SJSA1 (cell line): Measurements from ENCODE around the gene KRTAP5-8. TPM values are rescaled to one million over a fixed set of nuclear protein-coding genes. Genes with fewer than 3 reads are reported as not detected.
"Not testable (repeated sequence)": the region's sequence is repeated elsewhere in the genome, so short reads cannot be mapped to it uniquely, and the experiment has no call there.

Source experiments
- DNase-seq, 2 experiments: peaks; one replicate each; pipeline ENCODE4 v3.0.0-alpha.2; 2015 to 2020; ENCODE audit warnings: low spot score in 2 of 2, low read depth in 1 of 2
- H3K27ac ChIP-seq: fragments of 250-450 bp; sonication (Bioruptor Pico); 2 replicates; pipeline ENCODE4 v1.5.1; 2020; ENCODE audit warnings: mild to moderate bottlenecking, moderate library complexity
- H3K27me3 ChIP-seq: fragments of 250-450 bp; sonication (Bioruptor Pico); replicated peaks from 2 replicates; pipeline ENCODE4 v1.5.1; 2020; ENCODE audit warnings: mild to moderate bottlenecking, moderate library complexity
- H3K36me3 ChIP-seq: fragments of 250-450 bp; sonication (Bioruptor Pico); 2 replicates; pipeline ENCODE4 v1.5.1; 2020; ENCODE audit warnings: mild to moderate bottlenecking
- H3K4me1 ChIP-seq: fragments of 250-450 bp; sonication (Bioruptor Pico); replicated peaks from 2 replicates; pipeline ENCODE4 v1.6.1; 2021; ENCODE audit warnings: mild to moderate bottlenecking
- H3K4me3 ChIP-seq: fragments of 250-450 bp; sonication (Bioruptor Pico); 2 replicates; pipeline ENCODE4 v1.5.1; 2020; ENCODE audit warnings: mild to moderate bottlenecking
- H3K9me3 ChIP-seq: fragments of 250-450 bp; sonication (Bioruptor Pico); replicated peaks from 2 replicates; pipeline ENCODE4 v1.5.1; 2020; ENCODE audit warnings: mild to moderate bottlenecking
- total RNA-seq: library from RNA; depleted of rRNA; stranded (reverse); fragments of >200 nt; shearing (Covaris generic); gene quantifications from 2 replicates; pipeline ENCODE4 v1.2.3, GENCODE V29; 2014

Gene KRTAP5-8
- total RNA-seq, 1 experiment from 2014 or later: not detected

DNA sequence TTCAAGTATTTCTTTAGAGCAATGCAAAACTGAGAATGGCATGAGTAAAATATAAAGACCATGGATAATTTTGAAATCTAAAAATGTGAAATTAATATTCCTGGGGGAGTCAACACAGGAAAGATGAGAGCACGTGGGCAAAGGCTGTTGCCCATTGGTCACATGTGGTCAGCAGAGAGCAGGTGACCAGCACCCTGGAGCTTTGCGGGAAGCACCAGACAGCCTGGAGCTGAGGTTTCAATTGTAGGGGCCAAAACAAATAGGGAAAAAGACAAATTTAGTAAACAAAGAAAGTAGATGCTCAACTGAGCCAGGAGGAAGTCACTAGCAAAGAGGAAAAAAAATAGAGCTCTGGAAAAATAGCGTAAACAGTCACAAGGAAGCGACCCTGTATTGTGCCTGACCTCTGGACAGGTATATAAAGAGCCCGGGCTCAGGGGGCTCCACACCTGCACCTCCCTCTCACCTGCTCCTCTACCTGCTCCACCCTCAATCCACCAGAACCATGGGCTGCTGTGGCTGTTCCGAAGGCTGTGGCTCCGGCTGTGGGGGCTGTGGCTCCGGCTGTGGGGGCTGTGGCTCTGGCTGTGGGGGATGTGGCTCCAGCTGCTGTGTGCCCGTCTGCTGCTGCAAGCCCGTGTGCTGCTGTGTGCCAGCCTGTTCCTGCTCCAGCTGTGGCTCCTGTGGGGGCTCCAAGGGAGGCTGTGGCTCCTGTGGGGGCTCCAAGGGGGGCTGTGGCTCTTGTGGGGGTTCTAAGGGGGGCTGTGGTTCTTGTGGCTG is 10.8 kb upstream of the KRTAP5-8 start, which contains the start of gene KRTAP5-7:
KRTAP5-7 (plus strand) TSS at position 472 of the 780 bp plus-strand sequence; CDS start at position 506, 34 bp downstream.
- not testable (repeated sequence) for H3K36me3 ChIP-seq, H3K4me1 ChIP-seq, H3K27ac ChIP-seq, H3K27me3 ChIP-seq, H3K4me3 ChIP-seq, DNase-seq, H3K9me3 ChIP-seq

- Histone ChIP-seq H3K27me3 (no peaks in the 10 kb centered on the region), H3K36me3 (no peaks in the 10 kb centered on the region), H3K4me1 (no peaks in the 10 kb centered on the region), H3K27ac (no peak overlapping the region), H3K4me3 (no peak overlapping the region), H3K9me3 (no peaks in the 10 kb centered on the region)
- DNase-seq: no peak
Observed at GRCh38 chr11:71527576-71528210, 10.1 kb upstream of the KRTAP5-8 start.

GRCh38 chr11:71530602-71531001 is 7.2 kb upstream of the KRTAP5-8 start:
- no peak overlapping the region for H3K27ac ChIP-seq
- H3K36me3 ChIP-seq: no peaks in the 10 kb centered on the region
- DNase-seq: no peak
- no peaks in the 10 kb centered on the region for H3K9me3 ChIP-seq
- H3K4me3 ChIP-seq: no peak overlapping the region
- no peaks in the 10 kb centered on the region for H3K27me3 ChIP-seq
- H3K4me1 ChIP-seq: no peaks in the 10 kb centered on the region

DNA sequence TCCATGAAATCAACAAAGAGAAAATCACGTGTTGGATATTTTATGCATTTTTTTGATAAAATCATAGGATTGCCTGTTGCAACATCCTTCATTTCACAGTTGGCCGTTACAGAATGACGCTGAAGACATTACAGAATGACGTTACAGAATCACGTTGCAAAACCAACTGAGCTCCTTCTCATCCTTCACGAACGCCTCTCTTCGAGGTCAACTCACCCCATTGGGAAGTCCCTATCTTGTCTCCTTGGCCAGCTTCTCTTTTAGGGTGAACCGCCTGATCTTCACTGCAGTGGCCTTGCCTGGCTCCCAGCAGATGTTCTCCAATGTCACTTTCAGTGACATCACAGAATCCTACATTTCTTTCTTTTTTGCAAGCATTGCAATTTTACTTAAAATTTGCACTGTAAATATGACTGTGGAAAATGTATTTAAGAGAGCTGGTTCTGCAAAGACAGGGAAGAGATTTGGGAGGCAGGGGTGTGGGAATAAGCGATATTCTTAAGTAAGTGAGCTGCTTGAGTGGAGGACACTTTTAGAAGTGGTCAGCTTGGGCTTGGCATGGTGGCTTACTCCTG is 5.7 kb upstream of the KRTAP5-8 start:
- no peak overlapping the region for H3K4me3 ChIP-seq
- H3K27me3 ChIP-seq: no peaks in the 10 kb centered on the region
- H3K4me1 ChIP-seq: no peaks in the 10 kb centered on the region
- H3K27ac ChIP-seq: no peak overlapping the region
- DNase-seq: no peak
- no peaks in the 10 kb centered on the region for H3K36me3 ChIP-seq
- H3K9me3 ChIP-seq: no peaks in the 10 kb centered on the region

DNA sequence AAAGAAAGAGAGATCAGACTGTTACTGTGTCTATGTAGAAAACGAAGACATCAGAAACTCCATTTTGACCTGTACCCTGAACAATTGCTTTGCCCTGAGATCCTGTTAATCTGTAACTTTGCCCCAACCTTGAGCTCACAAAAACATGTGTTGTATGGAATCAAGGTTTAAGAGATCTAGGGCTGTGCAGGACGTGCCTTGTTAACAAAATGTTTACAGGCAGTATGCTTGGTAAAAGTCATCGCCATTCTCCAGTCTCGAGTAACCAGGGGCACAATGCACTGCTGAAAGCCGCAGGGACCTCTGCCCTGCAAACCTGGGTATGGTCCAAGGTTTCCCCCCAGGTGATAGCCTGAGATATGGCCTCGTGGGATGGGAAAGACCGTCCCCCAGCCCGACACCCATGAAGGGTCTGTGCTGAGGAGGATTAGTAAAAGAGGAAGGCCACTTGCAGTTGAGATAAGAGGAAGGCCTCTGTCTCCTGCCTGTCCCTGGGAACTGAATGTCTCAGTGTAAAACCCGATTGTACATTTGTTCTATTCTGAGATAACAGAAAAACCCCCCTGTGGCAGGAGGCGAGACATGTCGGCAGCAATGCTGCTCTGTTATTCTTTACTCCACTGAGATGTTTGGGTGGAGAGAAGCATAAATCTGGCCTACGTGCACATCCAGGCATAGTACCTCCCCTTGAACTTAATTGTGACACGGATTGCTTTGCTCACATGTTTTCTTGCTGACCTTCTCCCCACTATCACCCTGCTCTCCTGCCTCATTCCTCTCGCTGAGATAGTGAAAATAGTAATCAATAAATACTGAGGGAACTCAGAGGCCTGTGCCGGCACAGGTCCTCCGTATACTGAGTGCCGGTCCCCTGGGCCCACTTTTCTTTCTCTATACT is 2.9 kb upstream of the KRTAP5-8 start:
- not testable (repeated sequence) for H3K27me3 ChIP-seq, H3K27ac ChIP-seq, H3K36me3 ChIP-seq, H3K4me3 ChIP-seq, DNase-seq, H3K9me3 ChIP-seq, H3K4me1 ChIP-seq

- DNase-seq: no peak
- no peaks in the 10 kb centered on the region for H3K4me1 ChIP-seq
- no peaks in the 10 kb centered on the region for H3K36me3 ChIP-seq
- no peak overlapping the region for H3K27ac ChIP-seq
- no peak overlapping the region for H3K4me3 ChIP-seq
- no peaks in the 10 kb centered on the region for H3K27me3 ChIP-seq
- no peaks in the 10 kb centered on the region for H3K9me3 ChIP-seq
Observed at GRCh38 chr11:71535825-71536224, 2.0 kb upstream of the KRTAP5-8 start.

DNA sequence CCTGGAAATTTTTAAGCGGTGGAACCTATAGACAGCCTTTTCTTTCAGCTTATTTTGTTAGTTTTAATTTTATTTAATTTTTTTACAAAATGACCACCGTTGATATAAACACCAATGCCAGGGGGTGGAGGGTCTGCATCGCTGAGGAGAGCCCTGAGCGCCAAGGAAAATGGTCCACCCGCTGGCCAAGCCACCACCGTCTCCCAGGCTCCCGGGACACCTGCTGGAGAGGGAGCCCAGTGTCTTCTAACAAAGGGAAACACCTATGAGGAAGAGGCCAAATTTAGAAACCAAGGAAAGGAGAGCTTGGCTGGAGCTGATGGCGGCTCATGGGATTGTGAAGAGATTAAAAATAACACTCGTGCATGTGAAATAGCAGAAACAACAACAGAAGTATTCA is 288 bp upstream of the KRTAP5-8 start:
- no peaks in the 10 kb centered on the region for H3K36me3 ChIP-seq
- H3K9me3 ChIP-seq: no peaks in the 10 kb centered on the region
- H3K4me3 ChIP-seq: no peak overlapping the region
- no peaks in the 10 kb centered on the region for H3K4me1 ChIP-seq
- H3K27me3 ChIP-seq: no peaks in the 10 kb centered on the region
- no peak overlapping the region for H3K27ac ChIP-seq
- no peak for DNase-seq

- Histone ChIP-seq H3K9me3 (no peaks in the 10 kb centered on the region), H3K27ac (no peak overlapping the region), H3K4me1 (no peaks in the 10 kb centered on the region), H3K4me3 (no peak overlapping the region), H3K27me3 (no peaks in the 10 kb centered on the region), H3K36me3 (no peaks in the 10 kb centered on the region)
- DNase-seq: no peak
Observed at GRCh38 chr11:71538666-71538990, 803 bp downstream of the KRTAP5-8 start.

DNA sequence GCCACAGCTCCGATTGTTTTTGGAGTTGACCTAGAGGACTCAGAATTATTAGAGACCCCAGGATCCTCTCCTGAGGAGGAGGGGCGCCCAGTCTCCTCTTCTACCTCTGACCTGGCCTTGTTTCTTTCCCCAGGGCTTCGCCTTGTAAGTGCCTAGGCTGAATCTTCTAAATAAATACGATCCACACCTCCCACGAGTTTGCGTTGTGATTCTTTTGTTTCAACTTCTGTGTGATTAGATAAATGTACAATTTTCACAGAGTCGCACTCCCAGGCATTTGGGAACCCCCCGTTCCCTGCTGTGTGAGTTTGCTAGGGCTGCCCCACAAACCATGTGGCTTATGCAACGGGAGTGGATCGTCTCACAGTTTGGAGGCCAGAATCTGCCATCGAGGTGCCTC is 1.2 kb downstream of the KRTAP5-8 start:
- no peak overlapping the region for H3K4me3 ChIP-seq
- H3K4me1 ChIP-seq: no peaks in the 10 kb centered on the region
- no peaks in the 10 kb centered on the region for H3K36me3 ChIP-seq
- no peaks in the 10 kb centered on the region for H3K9me3 ChIP-seq
- no peak for DNase-seq
- no peak overlapping the region for H3K27ac ChIP-seq
- H3K27me3 ChIP-seq: no peaks in the 10 kb centered on the region

DNA sequence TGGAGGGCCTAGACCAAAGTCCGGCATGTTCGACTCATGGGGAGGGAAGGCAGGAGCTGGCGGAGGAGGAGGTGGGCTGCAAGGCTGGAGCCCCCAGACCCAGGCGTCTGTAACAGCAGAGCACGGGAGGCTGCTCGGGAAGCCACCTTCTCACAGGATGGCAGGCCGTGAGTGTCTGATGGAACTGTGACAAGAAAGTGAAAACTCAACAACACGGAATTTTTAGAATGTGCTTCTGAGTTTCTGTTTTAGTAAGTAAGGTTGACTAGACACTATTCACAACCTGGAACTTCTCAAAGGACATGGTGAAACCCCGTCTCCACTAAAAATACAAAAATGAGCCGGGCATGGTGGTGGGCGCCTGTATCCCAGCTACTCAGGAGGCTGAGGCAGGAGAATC is 2.1 kb downstream of the KRTAP5-8 start:
- not testable (repeated sequence) for DNase-seq, H3K9me3 ChIP-seq, H3K4me1 ChIP-seq

GRCh38 chr11:71540521-71541304 is 2.9 kb downstream of the KRTAP5-8 start:
- not testable (repeated sequence) for H3K4me1 ChIP-seq, H3K27me3 ChIP-seq, H3K4me3 ChIP-seq, H3K27ac ChIP-seq, DNase-seq, H3K9me3 ChIP-seq, H3K36me3 ChIP-seq

More for the DNA sequence above, 2.1 kb downstream of the KRTAP5-8 start:
- H3K36me3 ChIP-seq, H3K4me3 ChIP-seq, H3K27me3 ChIP-seq, H3K27ac ChIP-seq: not testable (repeated sequence)

GRCh38 chr11:71542382-71542781 is 4.6 kb downstream of the KRTAP5-8 start:
- DNase-seq: no peak
- H3K4me1 ChIP-seq: no peaks in the 10 kb centered on the region
- H3K27me3 ChIP-seq: no peaks in the 10 kb centered on the region
- H3K9me3 ChIP-seq: no peaks in the 10 kb centered on the region
- H3K4me3 ChIP-seq: no peak overlapping the region
- H3K27ac ChIP-seq: no peak overlapping the region
- no peaks in the 10 kb centered on the region for H3K36me3 ChIP-seq
